Stomach (tissue), 9 donors: ENCODE results near the gene SNX9. TPM values are rescaled to one million over a fixed set of nuclear protein-coding genes. Genes with fewer than 3 reads are reported as not detected.

Experiments
- DNase-seq, 2 donors: peaks; one replicate each; pipeline versions ENCODE4 v3.0.0 to v3.0.0-alpha.2; 2013 to 2019
- H3K27ac ChIP-seq, 5 donors: fragments of 200-600 bp in 4 of 5; sonication (generic) in 4 of 5; one replicate each; pipeline ENCODE4 v1.5.1; 2013 to 2019; ENCODE audit warnings: mild to moderate bottlenecking in 1 of 5, moderate library complexity in 1 of 5
- H3K27me3 ChIP-seq, 3 donors: fragments of 200-600 bp; sonication (generic); one replicate each; pipeline ENCODE4 v1.5.1; 2017 to 2019; ENCODE audit warnings: mixed run types in 1 of 3
- H3K36me3 ChIP-seq, 4 donors: fragments of 200-600 bp; sonication (generic); 1 replicate in 3 of 4; 2 replicates in 1 of 4; pipeline ENCODE4 v1.5.1; 2016 to 2019
- H3K4me1 ChIP-seq, 4 donors: fragments of 200-600 bp; sonication (generic); one replicate each; pipeline ENCODE4 v1.5.1; 2016 to 2019
- H3K4me3 ChIP-seq, 4 donors: fragments of 200-600 bp; sonication (generic) in 3 of 4; one replicate each; pipeline ENCODE4 v1.5.1; 2016 to 2019; ENCODE audit warnings: mild to moderate bottlenecking in 1 of 4
- H3K9me3 ChIP-seq, 4 donors: fragments of 200-600 bp; sonication (generic); one replicate each; pipeline ENCODE4 v1.5.1; 2016 to 2019
- EP300 ChIP-seq: sonication (generic); formaldehyde crosslinking; IDR thresholded peaks from one replicate; pipeline ENCODE4 v1.6.1; 2017; ENCODE audit warnings: antibody characterized with exemption
- POLR2A ChIP-seq, 4 donors: fragments of 450-650 bp; IDR thresholded peaks; one replicate each; pipeline ENCODE4 v1.6.1; 2016; ENCODE audit warnings: antibody characterized with exemption in 4 of 4, control low read depth in 2 of 4, mild to moderate bottlenecking in 1 of 4, moderate library complexity in 1 of 4
- POLR2AphosphoS5 ChIP-seq, 3 donors: sonication (generic); formaldehyde crosslinking; IDR thresholded peaks; one replicate each; pipeline ENCODE4 v1.6.1; 2016; ENCODE audit warnings: antibody characterized with exemption in 3 of 3
- WGBS, 5 donors: extraction: QIAGEN DNeasy Blood & Tissue Kit in 3 of 5; methylation state at CpG; one replicate each; pipeline versions ENCODE4 v1.1.5 to v1.1.7; 2013 to 2018; 5-methylcytosine and 5-hydroxymethylcytosine counted together
- intact Hi-C: fragments of 100-400 bp; cut with DNase I; formaldehyde crosslinking; loops from one replicate; pipeline ENCODE4 v1.15.1; 2023; ENCODE audit warnings: low total_unique reads
- polyA plus RNA-seq, 3 donors: library from polyadenylated mRNA; stranded (reverse); fragments of 200-250 nt; gene quantifications; one replicate each; pipeline ENCODE4 v1.2.3, GENCODE V29; 2013
- total RNA-seq, 5 donors: library from RNA; depleted of rRNA; stranded (reverse); fragments of >200 nt; gene quantifications; one replicate each; pipeline versions ENCODE4 v1.1.0 to v1.2.3, GENCODE V29; 2014 to 2016
- TF ChIP-seq, protein P1 (sequence below), 7 experiments: fragments of 450-650 bp in 4 of 7; fragments of 200-600 bp in 3 of 7; sonication (generic) in 3 of 7; IDR thresholded peaks; one replicate each; pipeline ENCODE4 v1.5.1; 2016 to 2019; ENCODE audit warnings: antibody characterized with exemption in 7 of 7, control low read depth in 2 of 7, mild to moderate bottlenecking in 1 of 7
- donor health status: healthy with polysubstance abuse.
- donor health status: Bipolar disorder and iron deficiency.
- donor health status: healthy.

The SNX9 gene
- total and polyA plus RNA-seq, 8 donors: 21.4 to 58.7 (median 38.7) TPM

DNA sequence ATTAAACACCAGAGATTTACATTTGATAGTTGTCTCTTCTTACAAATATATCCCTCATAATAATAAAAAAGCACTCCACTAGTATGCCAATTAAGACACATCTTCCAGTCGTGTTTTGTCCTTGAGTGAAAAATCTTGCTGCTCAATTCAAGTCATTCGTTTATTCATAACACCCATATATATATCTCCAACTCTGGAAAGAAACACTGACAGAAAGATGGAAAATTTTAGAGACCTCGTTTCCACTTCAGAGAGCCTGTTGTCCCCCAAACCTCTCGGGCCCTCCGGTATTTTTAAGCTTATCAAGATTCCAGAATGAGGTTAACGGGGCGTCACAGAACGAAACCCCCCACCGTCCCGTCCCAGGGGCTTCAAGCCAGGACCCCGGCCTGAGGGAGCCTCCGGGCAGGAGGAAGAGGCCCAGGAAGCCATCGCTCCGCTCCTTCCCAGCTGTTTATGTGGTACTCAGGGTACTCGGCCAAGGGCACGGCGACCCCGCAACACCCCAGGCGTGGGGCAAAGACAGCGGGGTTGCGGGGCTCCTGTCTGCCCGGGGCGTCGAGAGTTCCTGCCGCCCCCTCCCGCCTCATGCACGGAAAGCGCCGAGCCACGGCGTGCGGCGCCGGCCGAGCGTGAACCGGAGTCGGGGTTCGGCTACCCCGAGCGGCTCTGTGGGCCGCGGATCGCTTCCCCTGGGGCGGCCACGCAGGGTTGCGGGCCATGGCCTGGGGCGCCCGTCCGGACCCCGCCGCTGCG is 623 bp upstream of the SNX9 start:
- TF ChIP-seq EP300 (no peak), POLR2A (IDR thresholded peaks at IDR 0.05) (no peak), POLR2AphosphoS5 (IDR thresholded peaks at IDR 0.05) (no peak)
- TF ChIP-seq, protein P1, sequence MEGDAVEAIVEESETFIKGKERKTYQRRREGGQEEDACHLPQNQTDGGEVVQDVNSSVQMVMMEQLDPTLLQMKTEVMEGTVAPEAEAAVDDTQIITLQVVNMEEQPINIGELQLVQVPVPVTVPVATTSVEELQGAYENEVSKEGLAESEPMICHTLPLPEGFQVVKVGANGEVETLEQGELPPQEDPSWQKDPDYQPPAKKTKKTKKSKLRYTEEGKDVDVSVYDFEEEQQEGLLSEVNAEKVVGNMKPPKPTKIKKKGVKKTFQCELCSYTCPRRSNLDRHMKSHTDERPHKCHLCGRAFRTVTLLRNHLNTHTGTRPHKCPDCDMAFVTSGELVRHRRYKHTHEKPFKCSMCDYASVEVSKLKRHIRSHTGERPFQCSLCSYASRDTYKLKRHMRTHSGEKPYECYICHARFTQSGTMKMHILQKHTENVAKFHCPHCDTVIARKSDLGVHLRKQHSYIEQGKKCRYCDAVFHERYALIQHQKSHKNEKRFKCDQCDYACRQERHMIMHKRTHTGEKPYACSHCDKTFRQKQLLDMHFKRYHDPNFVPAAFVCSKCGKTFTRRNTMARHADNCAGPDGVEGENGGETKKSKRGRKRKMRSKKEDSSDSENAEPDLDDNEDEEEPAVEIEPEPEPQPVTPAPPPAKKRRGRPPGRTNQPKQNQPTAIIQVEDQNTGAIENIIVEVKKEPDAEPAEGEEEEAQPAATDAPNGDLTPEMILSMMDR (IDR thresholded peaks at IDR 0.05): no peak
- WGBS, 5 donors: 11 to 33% (median 15%) methylated on average over 14 to 53 of the region's 53 CpGs
- DNase-seq: peak in 1 of 2 donors; percentile 72
- Histone ChIP-seq H3K27me3 (no peaks in the 10 kb centered on the region), H3K4me1 (peaks cover 10 to 34% (median 25%) of the 10 kb centered on the region in 4 donors), H3K9me3 (no peaks in the 10 kb centered on the region), H3K27ac (peak overlapping the region; percentile 97 to 99 (median 98)), H3K36me3 (no peaks in the 10 kb centered on the region), H3K4me3 (peak overlapping the region; percentile 62 to 85 (median 76))
- intact Hi-C loops: no loop called here

DNA sequence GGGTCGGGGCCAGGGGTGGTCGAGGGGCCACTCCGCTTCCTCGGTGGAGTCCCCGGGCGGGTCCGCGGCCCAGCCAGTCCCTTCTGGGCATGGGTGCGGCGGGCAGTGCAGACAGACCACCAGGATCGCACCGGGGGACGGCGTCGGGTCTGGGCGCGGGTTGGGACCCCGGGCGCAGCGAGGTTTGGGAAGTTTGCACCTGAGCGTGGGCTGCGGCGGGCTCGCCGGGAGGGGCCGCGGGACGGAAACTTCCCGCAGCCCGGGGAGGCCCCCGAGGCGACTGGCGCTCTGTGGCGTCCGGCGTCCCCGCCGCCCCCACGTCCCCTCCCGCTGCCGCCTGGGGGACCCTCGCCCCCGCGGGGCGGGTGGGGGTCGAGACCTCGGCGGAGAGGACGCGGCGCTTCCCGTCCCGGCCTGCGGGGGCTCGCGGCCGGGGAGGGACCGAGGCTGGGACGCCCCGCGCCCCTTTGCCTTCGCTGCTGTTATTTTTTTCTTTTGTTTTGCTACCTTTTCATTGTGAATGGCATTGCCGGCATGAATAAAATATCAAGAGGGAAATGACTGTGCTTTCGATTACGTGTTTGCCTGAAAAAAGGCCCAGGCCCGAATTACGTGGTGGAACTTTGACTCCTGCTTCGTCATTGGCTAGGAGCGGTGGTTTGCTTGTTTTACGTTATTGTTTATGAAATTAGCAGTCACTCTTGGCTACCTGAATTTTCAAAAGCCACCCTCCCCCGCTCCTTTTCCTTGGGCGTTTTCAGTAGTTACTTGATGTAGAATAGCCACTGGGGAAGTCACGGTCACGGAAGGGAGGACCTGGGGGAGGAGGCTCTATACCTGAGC is 703 bp downstream of the SNX9 start:
- Histone ChIP-seq H3K27ac (peak overlapping the region; percentile 97 to 99 (median 98)), H3K27me3 (no peaks in the 10 kb centered on the region), H3K4me1 (peaks cover 10 to 46% (median 26%) of the 10 kb centered on the region in 4 donors), H3K4me3 (peak overlapping the region; percentile 62 to 85 (median 76)), H3K9me3 (no peaks in the 10 kb centered on the region), H3K36me3 (no peaks in the 10 kb centered on the region)
- WGBS, 5 donors: 0 to 1% (median 1%) methylated on average over 30 to 74 of the region's 74 CpGs
- intact Hi-C loops: no loop called here
- TF ChIP-seq POLR2A (IDR thresholded peaks at IDR 0.05) (no peak), POLR2AphosphoS5 (IDR thresholded peaks at IDR 0.05) (peak; percentile 40 to 84 (median 52)), EP300 (no peak)
- TF ChIP-seq, protein P1 (IDR thresholded peaks at IDR 0.05): peak in 1 of 7 experiments; percentile 15
- DNase-seq: peak; percentile 65 to 90

DNA sequence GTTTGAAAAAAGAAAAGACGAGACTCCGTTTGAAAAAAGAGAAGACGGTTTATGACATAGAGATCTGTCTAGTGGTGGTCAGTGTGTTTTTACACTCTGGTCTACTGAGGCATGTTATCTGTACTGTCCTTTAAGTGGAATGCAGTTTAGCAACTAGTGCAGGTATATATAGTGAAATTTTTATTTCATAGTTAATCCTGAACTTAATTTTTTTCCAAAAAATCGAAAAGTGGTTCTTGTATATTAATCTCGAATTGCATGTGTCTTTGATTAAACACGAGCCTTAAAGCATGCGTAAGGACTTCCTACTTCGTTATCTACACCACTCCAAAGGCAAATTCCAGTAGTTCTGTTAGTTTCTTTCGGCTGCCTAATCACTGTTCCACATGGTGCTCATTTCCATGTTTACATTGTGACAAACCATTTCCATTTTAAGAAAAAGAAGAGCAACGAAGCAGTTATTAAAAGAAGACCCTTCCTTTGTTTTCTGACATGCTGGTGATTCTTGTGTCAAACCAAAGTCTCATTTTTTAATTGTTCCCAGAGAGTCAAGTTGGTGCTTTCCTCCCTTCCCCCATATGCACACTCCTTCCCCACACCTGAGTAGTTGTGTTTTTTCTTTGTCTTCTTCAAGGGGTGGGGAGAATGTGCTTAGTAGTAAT is 2.3 kb downstream of the SNX9 start:
- Histone ChIP-seq H3K4me1 (peaks cover 10 to 57% (median 31%) of the 10 kb centered on the region in 4 donors), H3K36me3 (no peaks in the 10 kb centered on the region), H3K9me3 (no peaks in the 10 kb centered on the region), H3K27ac (peak overlapping the region; percentile 72 to 98 (median 97)), H3K4me3 (peak overlapping the region in 2 of 4 donors; percentile 62 to 78), H3K27me3 (no peaks in the 10 kb centered on the region)
- 38 to 56% (median 38%) methylated on average over 10 of the region's 10 CpGs for WGBS, 5 donors
- intact Hi-C loops: no loop called here
- DNase-seq: peak in 1 of 2 donors; percentile 57
- TF ChIP-seq EP300: no peak
- TF ChIP-seq POLR2AphosphoS5 (IDR thresholded peaks at IDR 0.05): peak in 2 of 3 donors; percentile 69 to 77

DNA sequence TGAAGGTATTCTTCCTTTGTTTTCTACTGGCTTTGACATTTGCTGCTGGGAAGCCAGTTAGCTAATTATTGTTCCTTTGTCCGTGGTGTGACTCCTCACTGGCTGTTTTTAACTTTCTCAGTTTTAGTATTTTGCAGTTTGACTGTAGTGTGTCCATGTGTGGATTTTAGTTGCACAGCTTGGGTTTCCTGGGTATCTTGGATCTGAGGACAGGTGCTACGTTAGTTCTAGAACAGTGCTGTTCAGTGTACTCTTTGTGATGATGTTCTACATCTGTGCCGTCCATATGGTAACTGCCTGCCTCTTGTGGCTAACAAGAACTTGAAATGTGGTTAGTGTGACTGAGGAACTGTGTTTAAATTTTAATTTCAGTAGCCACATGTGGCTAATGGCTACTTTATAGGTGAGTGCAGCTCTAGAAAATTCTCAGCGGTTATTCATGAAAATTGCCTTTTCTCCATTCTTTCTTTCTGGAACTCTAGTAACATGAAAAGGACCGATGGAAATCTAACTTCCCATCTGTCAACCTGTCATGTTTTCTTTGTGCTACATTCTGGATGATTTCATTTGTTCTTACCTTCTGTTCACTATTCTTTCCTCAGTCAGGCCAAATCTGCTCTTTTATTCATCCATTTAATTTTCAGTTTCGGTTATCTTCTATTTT is 7.4 kb downstream of the SNX9 start:
- intact Hi-C loops: no loop called here
- no peak overlapping the region for H3K4me3 ChIP-seq
- peaks cover 15 to 78% (median 50%) of the 10 kb centered on the region in 4 donors for H3K4me1 ChIP-seq
- 75 to 78% (median 77%) methylated on average over 6 of the region's 6 CpGs for WGBS, 5 donors
- no peaks in the 10 kb centered on the region for H3K36me3 ChIP-seq
- no peak overlapping the region for H3K27ac ChIP-seq
- no peak for DNase-seq
- TF ChIP-seq POLR2A (IDR thresholded peaks at IDR 0.05): no peak
- no peak for TF ChIP-seq EP300
- no peak for TF ChIP-seq POLR2AphosphoS5 (IDR thresholded peaks at IDR 0.05)
- TF ChIP-seq, protein P1 (IDR thresholded peaks at IDR 0.05): no peak
- H3K27me3 ChIP-seq: no peaks in the 10 kb centered on the region
- H3K9me3 ChIP-seq: no peaks in the 10 kb centered on the region
